ENCODE results near the gene SLC2A10. TPM values are rescaled to one million over a fixed set of nuclear protein-coding genes. Genes with fewer than 3 reads are reported as not detected.

SLC2A10 gene
- total RNA-seq, 4 donors from 2014 or later = 20.8 to 31.5 (median 27.3) TPM

GRCh38 chr20:46771195-46771588 is 61.7 kb downstream of the SLC2A10 start:
- H3K9me3 ChIP-seq = no peaks in the 10 kb centered on the region
- no peak overlapping the region for H3K27ac ChIP-seq
- no peaks in the 10 kb centered on the region for H3K4me1 ChIP-seq
- 86 to 90% methylated on average over 6 of the region's 6 CpGs for WGBS, 2 donors
- TF ChIP-seq EP300 (IDR thresholded peaks at IDR 0.05) (no peak), CTCF (IDR thresholded peaks at IDR 0.05) (no peak), POLR2A (IDR thresholded peaks at IDR 0.05) (no peak)
- no peaks in the 10 kb centered on the region for H3K27me3 ChIP-seq
- no peaks in the 10 kb centered on the region for H3K36me3 ChIP-seq
- no peak for DNase-seq (ENCODE audit: low spot score in 2 of 2)
- H3K4me3 ChIP-seq = no peak overlapping the region

GRCh38 chr20:46772901-46773300 is 63.5 kb downstream of the SLC2A10 start:
- no peak overlapping the region for H3K27ac ChIP-seq
- H3K27me3 ChIP-seq = no peaks in the 10 kb centered on the region
- 83 to 88% methylated on average over 10 of the region's 10 CpGs for WGBS, 2 donors
- H3K9me3 ChIP-seq = no peaks in the 10 kb centered on the region
- TF ChIP-seq CTCF (IDR thresholded peaks at IDR 0.05) = no peak
- TF ChIP-seq EP300 (IDR thresholded peaks at IDR 0.05) = no peak
- TF ChIP-seq POLR2A (IDR thresholded peaks at IDR 0.05) = no peak
- no peak for DNase-seq (ENCODE audit: low spot score in 2 of 2)
- H3K4me3 ChIP-seq = no peak overlapping the region
- no peaks in the 10 kb centered on the region for H3K36me3 ChIP-seq
- H3K4me1 ChIP-seq = no peaks in the 10 kb centered on the region

GRCh38 chr20:46773680-46774079 is 64.2 kb downstream of the SLC2A10 start:
- no peak for TF ChIP-seq CTCF (IDR thresholded peaks at IDR 0.05)
- TF ChIP-seq EP300 (IDR thresholded peaks at IDR 0.05) = no peak
- no peak for TF ChIP-seq POLR2A (IDR thresholded peaks at IDR 0.05)
- H3K9me3 ChIP-seq = no peaks in the 10 kb centered on the region
- DNase-seq (ENCODE audit: low spot score in 2 of 2) = no peak
- H3K4me1 ChIP-seq = no peaks in the 10 kb centered on the region
- no peaks in the 10 kb centered on the region for H3K36me3 ChIP-seq
- no peak overlapping the region for H3K4me3 ChIP-seq
- 36 to 42% methylated on average over 9 of the region's 9 CpGs for WGBS, 2 donors
- no peak overlapping the region for H3K27ac ChIP-seq
- no peaks in the 10 kb centered on the region for H3K27me3 ChIP-seq

GRCh38 chr20:46774236-46774635 is 64.8 kb downstream of the SLC2A10 start:
- no peaks in the 10 kb centered on the region for H3K4me1 ChIP-seq
- TF ChIP-seq EP300 (IDR thresholded peaks at IDR 0.05) = no peak
- no peak for TF ChIP-seq POLR2A (IDR thresholded peaks at IDR 0.05)
- TF ChIP-seq CTCF (IDR thresholded peaks at IDR 0.05) = no peak
- H3K4me3 ChIP-seq = no peak overlapping the region
- H3K36me3 ChIP-seq = no peaks in the 10 kb centered on the region
- DNase-seq (ENCODE audit: low spot score in 2 of 2) = no peak
- no peak overlapping the region for H3K27ac ChIP-seq
- H3K27me3 ChIP-seq = no peaks in the 10 kb centered on the region
- WGBS, 2 donors = 46 to 59% methylated on average over 2 of the region's 2 CpGs
- no peaks in the 10 kb centered on the region for H3K9me3 ChIP-seq

GRCh38 chr20:46774943-46775560 is 65.6 kb downstream of the SLC2A10 start:
- TF ChIP-seq EP300 (IDR thresholded peaks at IDR 0.05) = no peak
- TF ChIP-seq CTCF (IDR thresholded peaks at IDR 0.05) = no peak
- TF ChIP-seq POLR2A (IDR thresholded peaks at IDR 0.05) = no peak
- no peaks in the 10 kb centered on the region for H3K4me1 ChIP-seq
- 81 to 85% methylated on average over 9 of the region's 9 CpGs for WGBS, 2 donors

More at GRCh38 chr20:46774943-46775560, 65.6 kb downstream of the SLC2A10 start:
- no peak overlapping the region for H3K27ac ChIP-seq
- H3K27me3 ChIP-seq = no peaks in the 10 kb centered on the region
- H3K9me3 ChIP-seq = no peaks in the 10 kb centered on the region
- no peaks in the 10 kb centered on the region for H3K36me3 ChIP-seq
- no peak for DNase-seq (ENCODE audit: low spot score in 2 of 2)
- H3K4me3 ChIP-seq = no peak overlapping the region

Measured in tibial nerve (tissue), 4 donors.